ENCODE measurements around the gene CEP85L. TPM values are rescaled to one million over a fixed set of nuclear protein-coding genes. Genes with fewer than 3 reads are reported as not detected.

The CEP85L gene
- total and polyA plus RNA-seq, 2 experiments from 2014 or later: 12.4 to 13.0 TPM

DNA sequence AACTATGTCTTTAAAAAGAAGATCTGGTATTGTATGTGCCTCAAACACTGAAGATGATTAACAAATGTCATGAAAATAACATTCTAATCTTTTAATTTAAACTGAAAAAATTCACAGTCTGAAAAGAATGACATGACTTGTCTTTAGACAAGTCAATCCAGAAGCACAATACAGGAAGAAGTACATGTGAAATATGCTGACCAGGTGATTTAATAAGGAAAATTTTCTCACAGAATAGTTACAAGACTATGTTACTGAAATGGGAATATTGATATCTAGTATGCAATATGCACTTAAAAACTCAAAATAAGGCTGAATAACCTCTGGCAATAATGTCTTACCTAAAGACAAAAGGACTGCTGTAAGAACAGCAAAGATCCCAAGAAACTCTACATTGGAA lies 13.1 kb downstream of the CEP85L start:
- H3K79me2 ChIP-seq (ENCODE audit: insufficient read depth): peaks cover 100% of the 10 kb centered on the region
- in situ Hi-C loops (cut with MboI): no loop called here
- no peaks in the 10 kb centered on the region for H3K9me3 ChIP-seq (ENCODE audit: low read depth)
- no peaks in the 10 kb centered on the region for H3K9me2 ChIP-seq (ENCODE audit: insufficient read depth)
- no peak overlapping the region for H3K9ac ChIP-seq
- H3K4me2 ChIP-seq (ENCODE audit: unreplicated experiment): no peak overlapping the region
- no peak for DNase-seq
- peaks cover 2% of the 10 kb centered on the region; the same call in 1 of the 2 replicates for H3F3A ChIP-seq (ENCODE audit: insufficient read depth)
- no peaks in the 10 kb centered on the region for H3K27me3 ChIP-seq (replicated peaks; ENCODE audit: insufficient read depth)
- no peak overlapping the region for H2AFZ ChIP-seq
- H3K4me1 ChIP-seq (ENCODE audit: insufficient read depth): no peaks in the 10 kb centered on the region
- no peaks in the 10 kb centered on the region; the same call in 1 of the 2 replicates for H4K20me1 ChIP-seq (ENCODE audit: insufficient read depth)
- no peak overlapping the region for H3K27ac ChIP-seq
- no peaks in the 10 kb centered on the region for H3K36me3 ChIP-seq (ENCODE audit: low read depth)
- H3K4me3 ChIP-seq: no peak overlapping the region
- TF ChIP-seq EZH2 (IDR thresholded peaks at IDR 0.05; ENCODE audit: insufficient read depth, poor library complexity, severe bottlenecking) (no peak), EZH2phosphoT487 (IDR thresholded peaks at IDR 0.05; ENCODE audit: insufficient read depth, low read depth) (no peak)

DNA sequence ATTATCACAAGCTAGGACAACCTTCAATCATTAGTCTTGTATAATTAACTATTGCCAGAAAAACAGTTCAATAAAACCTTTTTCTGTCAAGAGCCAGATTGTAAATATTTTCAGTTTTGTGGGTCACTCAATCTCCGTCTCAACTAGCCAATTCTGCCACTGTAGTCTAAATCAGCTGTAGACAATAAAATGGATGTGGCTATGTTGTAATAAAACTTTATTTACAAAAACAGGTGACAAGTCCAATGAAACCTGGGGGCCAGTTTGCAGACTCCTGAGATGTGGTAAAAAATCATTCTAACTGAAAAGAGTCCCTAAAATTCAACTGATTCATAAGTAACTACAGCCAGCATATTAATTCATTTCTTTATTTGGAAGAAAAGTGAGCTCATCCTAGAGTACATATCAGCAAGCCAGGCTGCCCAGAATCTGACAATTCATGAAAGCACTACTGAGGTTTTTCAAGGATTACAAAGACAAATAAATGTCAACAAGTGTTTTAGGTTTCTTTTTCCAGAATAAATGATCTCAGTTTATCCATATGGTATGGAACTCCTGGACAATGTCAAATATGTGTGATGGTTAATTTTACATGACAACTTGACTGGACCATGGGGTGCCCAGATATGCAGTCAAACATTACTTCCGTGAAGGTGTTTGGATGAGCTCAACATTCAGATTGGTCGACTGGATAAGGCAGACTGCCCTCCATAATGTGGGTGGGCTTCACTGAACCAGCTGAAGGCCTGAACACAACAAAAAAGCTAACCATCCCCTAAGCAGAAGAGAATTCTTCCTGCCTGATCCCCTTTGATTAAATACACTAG lies 15.3 kb downstream of the CEP85L start:
- WGBS, 2 experiments (ENCODE audit: low coverage in 1 of 2, low lambda C conversion rate in 2 of 2, missing lambda C conversion rate in 2 of 2): 96 to 98% methylated on average over 3 of the region's 3 CpGs
- H3K4me2 ChIP-seq (ENCODE audit: unreplicated experiment): no peak overlapping the region
- H3K4me3 ChIP-seq: no peak overlapping the region
- H3K9me2 ChIP-seq (ENCODE audit: insufficient read depth): no peaks in the 10 kb centered on the region
- no peaks in the 10 kb centered on the region for H3K27me3 ChIP-seq (replicated peaks; ENCODE audit: insufficient read depth)
- DNase-seq: no peak
- peaks cover 7% of the 10 kb centered on the region; the same call in 1 of the 2 replicates for H3K36me3 ChIP-seq (ENCODE audit: low read depth)
- TF ChIP-seq EZH2 (IDR thresholded peaks at IDR 0.05; ENCODE audit: insufficient read depth, poor library complexity, severe bottlenecking): no peak
- H3K79me2 ChIP-seq (ENCODE audit: insufficient read depth): peaks cover 100% of the 10 kb centered on the region
- no peaks in the 10 kb centered on the region; the same call in 1 of the 2 replicates for H4K20me1 ChIP-seq (ENCODE audit: insufficient read depth)
- no peaks in the 10 kb centered on the region for H3K4me1 ChIP-seq (ENCODE audit: insufficient read depth)
- H3K9ac ChIP-seq: no peak overlapping the region
- H3F3A ChIP-seq (ENCODE audit: insufficient read depth): no peaks in the 10 kb centered on the region
- in situ Hi-C loops (cut with MboI): no loop called here
- no peak overlapping the region for H2AFZ ChIP-seq
- no peak overlapping the region for H3K27ac ChIP-seq
- H3K9me3 ChIP-seq (ENCODE audit: low read depth): no peaks in the 10 kb centered on the region

DNA sequence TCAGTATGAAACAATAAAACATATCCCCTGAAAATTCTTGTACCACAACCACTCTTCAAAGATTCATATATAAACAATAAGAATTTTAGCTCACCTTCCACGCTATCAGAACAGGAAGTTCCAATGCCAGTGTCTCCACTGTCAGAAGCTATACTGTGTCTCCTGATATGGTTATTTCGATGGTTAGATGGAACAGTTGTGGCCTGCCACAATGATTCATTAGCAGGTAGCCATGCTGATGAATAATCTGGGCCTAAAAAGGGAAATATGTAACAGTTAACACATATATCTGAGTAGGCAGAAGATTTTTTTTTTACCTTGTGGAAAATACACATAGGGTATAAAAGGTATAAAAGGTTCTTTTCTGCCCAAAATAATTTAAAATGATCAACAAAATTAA lies 19.0 kb downstream of the CEP85L start:
- no peak overlapping the region for H2AFZ ChIP-seq
- DNase-seq: no peak
- H3K27me3 ChIP-seq (replicated peaks; ENCODE audit: insufficient read depth): no peaks in the 10 kb centered on the region
- H3K79me2 ChIP-seq (ENCODE audit: insufficient read depth): peaks cover 100% of the 10 kb centered on the region
- no peak overlapping the region for H3K27ac ChIP-seq
- WGBS, 2 experiments (ENCODE audit: low coverage in 1 of 2, low lambda C conversion rate in 2 of 2, missing lambda C conversion rate in 2 of 2): 97 to 98% methylated on average over 2 of the region's 2 CpGs
- H3K4me2 ChIP-seq (ENCODE audit: unreplicated experiment): no peak overlapping the region
- peaks cover 3% of the 10 kb centered on the region; the same call in 1 of the 2 replicates for H4K20me1 ChIP-seq (ENCODE audit: insufficient read depth)
- in situ Hi-C loops (cut with MboI): no loop called here
- no peaks in the 10 kb centered on the region for H3K9me3 ChIP-seq (ENCODE audit: low read depth)
- no peaks in the 10 kb centered on the region for H3K4me1 ChIP-seq (ENCODE audit: insufficient read depth)
- no peak overlapping the region for H3K4me3 ChIP-seq
- TF ChIP-seq EZH2phosphoT487 (IDR thresholded peaks at IDR 0.05; ENCODE audit: insufficient read depth, low read depth) (no peak), EZH2 (IDR thresholded peaks at IDR 0.05; ENCODE audit: insufficient read depth, poor library complexity, severe bottlenecking) (no peak)
- no peaks in the 10 kb centered on the region for H3K9me2 ChIP-seq (ENCODE audit: insufficient read depth)
- H3K36me3 ChIP-seq (ENCODE audit: low read depth): peaks cover 8% of the 10 kb centered on the region; the same call in 1 of the 2 replicates
- H3K9ac ChIP-seq: no peak overlapping the region
- H3F3A ChIP-seq (ENCODE audit: insufficient read depth): no peaks in the 10 kb centered on the region

DNA sequence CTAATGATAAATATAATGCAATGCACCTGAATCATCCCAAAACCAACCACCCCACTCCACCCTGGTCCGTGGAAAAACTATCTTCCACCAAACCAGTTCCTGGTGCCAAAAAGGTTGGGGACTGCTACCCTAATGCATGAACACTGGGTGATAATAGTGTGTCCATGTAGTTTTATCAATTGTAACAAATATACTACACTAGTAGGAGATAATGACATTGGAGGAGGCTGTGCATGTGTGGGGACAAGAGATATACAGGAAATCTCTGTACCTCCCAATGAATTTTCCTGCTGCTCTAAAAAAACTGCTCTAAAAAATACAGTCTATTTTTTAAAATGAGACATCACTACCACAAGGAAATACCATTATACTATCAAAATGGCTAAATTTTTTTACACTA lies 20.5 kb downstream of the CEP85L start:
- TF ChIP-seq EZH2phosphoT487 (IDR thresholded peaks at IDR 0.05; ENCODE audit: insufficient read depth, low read depth) (no peak), EZH2 (IDR thresholded peaks at IDR 0.05; ENCODE audit: insufficient read depth, poor library complexity, severe bottlenecking) (no peak)
- no peak overlapping the region for H3K9ac ChIP-seq
- no peaks in the 10 kb centered on the region for H3K27me3 ChIP-seq (replicated peaks; ENCODE audit: insufficient read depth)
- no peaks in the 10 kb centered on the region for H3K9me2 ChIP-seq (ENCODE audit: insufficient read depth)
- WGBS, 2 experiments (ENCODE audit: low coverage in 1 of 2, low lambda C conversion rate in 2 of 2, missing lambda C conversion rate in 2 of 2): 92 to 96% methylated on average over 1 of the region's 1 CpG
- H3K4me3 ChIP-seq: no peak overlapping the region
- no peak overlapping the region for H2AFZ ChIP-seq
- H3K4me2 ChIP-seq (ENCODE audit: unreplicated experiment): no peak overlapping the region
- H3K27ac ChIP-seq: no peak overlapping the region
- in situ Hi-C loops (cut with MboI): no loop called here
- H3K36me3 ChIP-seq (ENCODE audit: low read depth): peaks cover 8% of the 10 kb centered on the region; the same call in 1 of the 2 replicates
- peaks cover 100% of the 10 kb centered on the region for H3K79me2 ChIP-seq (ENCODE audit: insufficient read depth)
- H3K4me1 ChIP-seq (ENCODE audit: insufficient read depth): no peaks in the 10 kb centered on the region
- peaks cover 3% of the 10 kb centered on the region; the same call in 1 of the 2 replicates for H4K20me1 ChIP-seq (ENCODE audit: insufficient read depth)
- no peaks in the 10 kb centered on the region for H3K9me3 ChIP-seq (ENCODE audit: low read depth)
- no peaks in the 10 kb centered on the region for H3F3A ChIP-seq (ENCODE audit: insufficient read depth)
- no peak for DNase-seq
